DOHH2 (cell line): Measurements from ENCODE around the gene CIB4.

Experiments used
- CTCF ChIP-seq: fragments of 200-600 bp; sonication (generic); IDR thresholded peaks from one replicate; pipeline ENCODE4 v1.5.1; 2014; ENCODE audit warnings: antibody characterized with exemption, mild to moderate bottlenecking, low read depth, low read length; ENCODE audit not compliant: poor library complexity, severe bottlenecking
- EZH2phosphoT487 ChIP-seq: fragments of 200-600 bp; sonication (generic); IDR thresholded peaks from 2 replicates; pipeline ENCODE4 v1.6.1; 2017; ENCODE audit warnings: borderline replicate concordance, mild to moderate bottlenecking, antibody characterized with exemption, low read length, moderate library complexity, mixed read lengths

GRCh38 chr2:26617588-26618083 lies 23.5 kb downstream of the CIB4 start:
- TF ChIP-seq CTCF (no peak), EZH2phosphoT487 (no peak)
